ENCODE results near the gene RHOD. TPM values are rescaled to one million over a fixed set of nuclear protein-coding genes. Genes with fewer than 3 reads are reported as not detected.

The RHOD gene
- polyA plus RNA-seq, 1 donor from 2014 or later, result not detected

DNA sequence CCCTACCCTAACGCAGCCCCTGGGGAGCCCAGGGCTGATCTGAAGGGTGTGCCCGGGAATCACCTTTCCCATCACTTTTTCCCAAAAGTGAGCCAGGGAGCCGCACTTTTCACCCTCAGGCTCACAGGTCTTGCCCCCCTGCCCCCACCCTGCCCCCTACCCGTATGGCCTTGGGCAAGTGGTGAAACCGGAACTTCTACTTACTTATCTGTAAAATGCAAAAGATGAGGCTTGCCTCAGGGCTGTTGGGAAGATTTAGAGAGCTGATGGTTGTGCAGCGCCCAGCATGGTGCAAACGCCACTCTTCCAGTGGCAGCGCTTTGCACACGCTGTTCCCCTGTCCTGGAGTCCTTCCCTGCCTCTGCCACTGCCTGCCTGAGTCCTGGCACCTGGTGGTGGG, 25.7 kb upstream of the RHOD start:
- TF ChIP-seq, protein P1, sequence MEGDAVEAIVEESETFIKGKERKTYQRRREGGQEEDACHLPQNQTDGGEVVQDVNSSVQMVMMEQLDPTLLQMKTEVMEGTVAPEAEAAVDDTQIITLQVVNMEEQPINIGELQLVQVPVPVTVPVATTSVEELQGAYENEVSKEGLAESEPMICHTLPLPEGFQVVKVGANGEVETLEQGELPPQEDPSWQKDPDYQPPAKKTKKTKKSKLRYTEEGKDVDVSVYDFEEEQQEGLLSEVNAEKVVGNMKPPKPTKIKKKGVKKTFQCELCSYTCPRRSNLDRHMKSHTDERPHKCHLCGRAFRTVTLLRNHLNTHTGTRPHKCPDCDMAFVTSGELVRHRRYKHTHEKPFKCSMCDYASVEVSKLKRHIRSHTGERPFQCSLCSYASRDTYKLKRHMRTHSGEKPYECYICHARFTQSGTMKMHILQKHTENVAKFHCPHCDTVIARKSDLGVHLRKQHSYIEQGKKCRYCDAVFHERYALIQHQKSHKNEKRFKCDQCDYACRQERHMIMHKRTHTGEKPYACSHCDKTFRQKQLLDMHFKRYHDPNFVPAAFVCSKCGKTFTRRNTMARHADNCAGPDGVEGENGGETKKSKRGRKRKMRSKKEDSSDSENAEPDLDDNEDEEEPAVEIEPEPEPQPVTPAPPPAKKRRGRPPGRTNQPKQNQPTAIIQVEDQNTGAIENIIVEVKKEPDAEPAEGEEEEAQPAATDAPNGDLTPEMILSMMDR (IDR thresholded peaks at IDR 0.05; ENCODE audit: poor library complexity, severe bottlenecking), result no peak
- TF ChIP-seq POLR2AphosphoS5 (IDR thresholded peaks at IDR 0.05), result no peak
- TF ChIP-seq SMC3 (conservative IDR thresholded peaks at IDR 0.05; ENCODE audit: poor library complexity), result no peak
- TF ChIP-seq EP300 (conservative IDR thresholded peaks at IDR 0.05; ENCODE audit: poor library complexity, severe bottlenecking), result no peak
- TF ChIP-seq, protein P2, sequence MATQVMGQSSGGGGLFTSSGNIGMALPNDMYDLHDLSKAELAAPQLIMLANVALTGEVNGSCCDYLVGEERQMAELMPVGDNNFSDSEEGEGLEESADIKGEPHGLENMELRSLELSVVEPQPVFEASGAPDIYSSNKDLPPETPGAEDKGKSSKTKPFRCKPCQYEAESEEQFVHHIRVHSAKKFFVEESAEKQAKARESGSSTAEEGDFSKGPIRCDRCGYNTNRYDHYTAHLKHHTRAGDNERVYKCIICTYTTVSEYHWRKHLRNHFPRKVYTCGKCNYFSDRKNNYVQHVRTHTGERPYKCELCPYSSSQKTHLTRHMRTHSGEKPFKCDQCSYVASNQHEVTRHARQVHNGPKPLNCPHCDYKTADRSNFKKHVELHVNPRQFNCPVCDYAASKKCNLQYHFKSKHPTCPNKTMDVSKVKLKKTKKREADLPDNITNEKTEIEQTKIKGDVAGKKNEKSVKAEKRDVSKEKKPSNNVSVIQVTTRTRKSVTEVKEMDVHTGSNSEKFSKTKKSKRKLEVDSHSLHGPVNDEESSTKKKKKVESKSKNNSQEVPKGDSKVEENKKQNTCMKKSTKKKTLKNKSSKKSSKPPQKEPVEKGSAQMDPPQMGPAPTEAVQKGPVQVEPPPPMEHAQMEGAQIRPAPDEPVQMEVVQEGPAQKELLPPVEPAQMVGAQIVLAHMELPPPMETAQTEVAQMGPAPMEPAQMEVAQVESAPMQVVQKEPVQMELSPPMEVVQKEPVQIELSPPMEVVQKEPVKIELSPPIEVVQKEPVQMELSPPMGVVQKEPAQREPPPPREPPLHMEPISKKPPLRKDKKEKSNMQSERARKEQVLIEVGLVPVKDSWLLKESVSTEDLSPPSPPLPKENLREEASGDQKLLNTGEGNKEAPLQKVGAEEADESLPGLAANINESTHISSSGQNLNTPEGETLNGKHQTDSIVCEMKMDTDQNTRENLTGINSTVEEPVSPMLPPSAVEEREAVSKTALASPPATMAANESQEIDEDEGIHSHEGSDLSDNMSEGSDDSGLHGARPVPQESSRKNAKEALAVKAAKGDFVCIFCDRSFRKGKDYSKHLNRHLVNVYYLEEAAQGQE (IDR thresholded peaks at IDR 0.05; ENCODE audit: borderline replicate concordance), result no peak
- no peak for TF ChIP-seq MXI1 (conservative IDR thresholded peaks at IDR 0.05; ENCODE audit: poor library complexity, severe bottlenecking)
- no peaks in the 10 kb centered on the region for H3K36me3 ChIP-seq (ENCODE audit: insufficient read depth, low read length)

DNA sequence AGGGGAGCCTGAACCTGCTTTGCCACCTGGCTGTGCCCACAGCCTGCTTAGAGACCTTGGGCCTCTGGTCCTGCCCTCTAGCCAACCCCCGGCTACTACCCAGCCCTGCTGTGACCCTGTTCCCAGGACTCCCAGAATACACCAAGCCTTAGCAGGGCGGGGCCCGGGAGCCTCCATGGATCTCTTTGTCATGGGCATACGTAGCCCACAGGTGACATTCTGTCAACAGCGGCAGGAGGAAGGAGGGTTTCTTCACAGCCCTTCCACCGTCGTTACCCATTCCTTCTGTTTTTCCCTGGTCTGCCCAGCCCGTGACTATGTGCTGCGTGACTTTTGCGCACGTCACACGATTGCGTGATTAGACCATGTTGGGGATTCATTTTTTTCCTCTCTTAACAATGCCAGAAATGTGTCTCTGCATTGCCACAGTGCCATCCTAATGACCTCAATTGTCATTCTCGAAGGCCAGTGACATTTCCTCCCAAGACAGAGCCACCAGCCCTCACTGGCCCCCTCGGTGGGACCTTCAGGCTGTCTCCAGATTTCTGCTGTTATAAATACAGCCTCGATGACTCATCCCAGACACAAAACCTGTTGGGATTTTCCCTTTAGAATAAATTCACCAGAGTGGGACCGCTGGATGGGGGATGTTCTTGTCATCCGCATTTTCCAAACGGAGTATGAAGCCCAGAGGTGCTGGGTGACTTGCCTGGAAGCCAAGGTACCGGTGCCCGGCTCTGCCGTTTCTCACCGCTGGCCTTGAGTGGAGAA, 24.7 kb upstream of the RHOD start:
- Histone ChIP-seq H3K4me3 (ENCODE audit: low read length) (no peak overlapping the region), H3K9ac (ENCODE audit: low read length) (no peak overlapping the region), H3K9me2 (ENCODE audit: insufficient read depth, low read length) (no peaks in the 10 kb centered on the region), H3K27ac (ENCODE audit: low read length) (no peak overlapping the region), H2AFZ (ENCODE audit: low read depth, low read length) (no peak overlapping the region), H4K20me1 (ENCODE audit: insufficient read depth) (no peaks in the 10 kb centered on the region), H3K79me2 (replicated peaks; ENCODE audit: insufficient read depth, low read length) (no peaks in the 10 kb centered on the region), H3K36me3 (ENCODE audit: insufficient read depth, low read length) (no peaks in the 10 kb centered on the region), H3K27me3 (ENCODE audit: insufficient read depth, low read depth, low read length) (no peaks in the 10 kb centered on the region), H3K4me2 (ENCODE audit: low read length) (no peak overlapping the region), H3F3A (ENCODE audit: insufficient read depth, low read length, poor library complexity, severe bottlenecking) (no peaks in the 10 kb centered on the region), H3K9me3 (ENCODE audit: low read length) (no peaks in the 10 kb centered on the region)
- TF ChIP-seq, protein P2 (IDR thresholded peaks at IDR 0.05; ENCODE audit: borderline replicate concordance), result no peak
- TF ChIP-seq, protein P1 (IDR thresholded peaks at IDR 0.05; ENCODE audit: poor library complexity, severe bottlenecking), result no peak
- TF ChIP-seq SMC3 (conservative IDR thresholded peaks at IDR 0.05; ENCODE audit: poor library complexity) (no peak), EP300 (conservative IDR thresholded peaks at IDR 0.05; ENCODE audit: poor library complexity, severe bottlenecking) (no peak), RAD21 (conservative IDR thresholded peaks at IDR 0.05) (no peak), MXI1 (conservative IDR thresholded peaks at IDR 0.05; ENCODE audit: poor library complexity, severe bottlenecking) (no peak), POLR2AphosphoS5 (IDR thresholded peaks at IDR 0.05) (no peak), EZH2 (IDR thresholded peaks at IDR 0.05; ENCODE audit: borderline replicate concordance, insufficient read depth, low read length, poor library complexity, severe bottlenecking) (no peak), TAF1 (IDR thresholded peaks at IDR 0.05; ENCODE audit: low read depth) (no peak)

More for the DNA sequence above, 25.7 kb upstream of the RHOD start:
- Histone ChIP-seq H4K20me1 (ENCODE audit: insufficient read depth) (no peaks in the 10 kb centered on the region), H3K9ac (ENCODE audit: low read length) (no peak overlapping the region), H3K27ac (ENCODE audit: low read length) (no peak overlapping the region), H2AFZ (ENCODE audit: low read depth, low read length) (no peak overlapping the region), H3K9me2 (ENCODE audit: insufficient read depth, low read length) (no peaks in the 10 kb centered on the region), H3K9me3 (ENCODE audit: low read length) (no peaks in the 10 kb centered on the region), H3K79me2 (replicated peaks; ENCODE audit: insufficient read depth, low read length) (no peaks in the 10 kb centered on the region), H3K27me3 (ENCODE audit: insufficient read depth, low read depth, low read length) (no peaks in the 10 kb centered on the region), H3F3A (ENCODE audit: insufficient read depth, low read length, poor library complexity, severe bottlenecking) (no peaks in the 10 kb centered on the region), H3K4me3 (ENCODE audit: low read length) (no peak overlapping the region), H3K4me2 (ENCODE audit: low read length) (no peak overlapping the region)
